HPDE6-E6E7 (cell line): Measurements from ENCODE around the gene FBXO44.
A peak's percentile ranks its signal among the peaks of the same experiment; 100 is the strongest.

ENCODE experiments used
- DNase-seq: peaks from one replicate; pipeline ENCODE4 v3.0.0; 2011; ENCODE audit warnings: missing footprints; ENCODE audit errors: extremely low spot score

FBXO44 gene

DNA sequence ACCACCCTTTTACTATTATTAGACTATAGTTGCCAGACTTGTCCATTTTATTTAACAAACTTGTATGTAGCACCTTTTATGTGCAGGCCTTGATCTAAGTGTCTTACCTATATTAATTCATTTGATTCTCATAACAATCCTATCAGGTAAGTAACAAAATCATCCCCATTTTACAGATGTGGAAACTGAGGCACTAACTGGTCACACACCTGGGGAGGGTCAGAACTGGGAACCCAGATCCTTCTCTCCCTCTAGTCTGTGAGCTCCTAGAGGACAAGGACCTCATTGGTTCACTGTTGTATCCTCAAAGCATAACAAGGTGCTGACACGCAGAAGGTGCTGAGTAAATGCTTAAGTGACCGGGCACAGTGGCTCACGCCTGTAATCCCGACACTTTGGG, 15.3 kb upstream of the FBXO44 start:
- DNase-seq, result no peak

DNA sequence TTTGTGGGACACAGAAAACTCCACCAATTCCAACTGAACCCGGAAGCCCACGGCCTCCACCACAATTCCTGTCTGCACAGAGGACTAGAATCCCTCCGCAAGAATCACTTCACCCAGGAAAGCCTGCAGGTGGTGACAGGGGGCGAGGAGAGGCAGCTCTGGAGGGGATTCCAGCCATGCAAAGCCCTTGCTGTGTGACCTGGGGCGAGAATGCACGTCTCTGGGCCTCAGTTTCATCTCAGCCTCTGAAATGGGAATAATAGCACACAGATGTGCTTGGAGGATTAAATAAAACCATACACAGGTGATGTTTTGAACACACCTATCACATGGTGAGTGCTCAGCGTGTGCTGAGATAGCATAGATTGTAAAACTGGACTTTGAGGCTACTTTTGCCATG, 14.6 kb upstream of the FBXO44 start:
- no peak for DNase-seq

GRCh38 chr1:11640944-11641343, 13.7 kb upstream of the FBXO44 start:
- no peak for DNase-seq

GRCh38 chr1:11641776-11642305, 12.8 kb upstream of the FBXO44 start:
- DNase-seq, result no peak

DNA sequence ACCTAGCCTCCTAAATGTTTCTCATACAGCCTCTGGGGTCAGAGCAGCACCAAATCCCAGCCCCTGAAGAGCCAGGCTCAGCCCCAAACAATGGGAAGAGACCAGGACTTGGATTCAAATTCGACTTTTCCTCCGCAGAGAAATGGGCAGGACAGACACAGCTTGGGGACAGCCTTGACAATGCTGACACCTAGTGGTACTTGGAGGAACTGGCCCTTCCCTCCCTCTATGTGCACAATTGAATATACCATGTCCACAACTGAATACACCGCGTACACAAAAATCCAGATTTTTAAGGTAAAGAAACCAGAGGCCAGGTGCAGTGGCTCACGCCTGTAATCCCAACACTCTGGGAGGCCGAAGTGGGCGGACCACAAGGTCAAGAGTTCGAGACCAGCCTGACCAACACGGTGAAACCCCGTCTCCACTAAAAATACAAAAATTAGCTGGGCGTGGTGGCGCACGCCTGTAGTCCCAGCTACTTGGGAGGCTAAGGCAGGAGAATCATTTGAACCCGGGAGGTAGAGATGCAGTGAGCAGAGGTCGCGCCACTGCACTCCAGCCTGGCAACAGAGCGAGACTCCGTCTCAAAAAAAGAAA, 12.2 kb upstream of the FBXO44 start:
- DNase-seq, result peak; percentile 63

- DNase-seq, result no peak
These were observed 10.9 kb upstream of the FBXO44 start for GRCh38 chr1:11643782-11644181.

GRCh38 chr1:11645270-11645669, 9.4 kb upstream of the FBXO44 start:
- no peak for DNase-seq

GRCh38 chr1:11645670-11646265, 8.9 kb upstream of the FBXO44 start:
- no peak for DNase-seq

DNA sequence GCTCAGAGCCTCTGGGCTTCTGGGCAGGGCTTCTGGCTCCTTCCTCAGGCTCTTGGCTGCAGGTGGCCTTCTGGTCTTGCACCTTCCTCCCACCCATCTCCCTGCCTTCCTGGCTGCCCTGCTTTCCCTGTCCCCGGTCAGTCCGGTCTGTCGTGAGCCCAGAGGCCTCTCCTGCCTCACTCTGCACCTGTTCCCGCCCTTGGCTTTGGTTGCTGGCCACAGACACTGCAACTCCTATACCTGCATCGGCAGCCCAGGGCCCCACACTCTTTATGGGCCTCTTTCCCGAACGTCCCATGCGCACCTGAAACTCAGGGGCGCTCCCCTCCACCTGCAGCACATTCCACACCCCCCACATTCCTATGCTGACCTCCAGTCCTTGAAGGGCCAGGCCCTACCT, 8.4 kb upstream of the FBXO44 start:
- DNase-seq, result no peak

- DNase-seq, result no peak
These were observed 7.3 kb upstream of the FBXO44 start for GRCh38 chr1:11647333-11647732.

GRCh38 chr1:11648039-11648438, 6.6 kb upstream of the FBXO44 start:
- no peak for DNase-seq

DNA sequence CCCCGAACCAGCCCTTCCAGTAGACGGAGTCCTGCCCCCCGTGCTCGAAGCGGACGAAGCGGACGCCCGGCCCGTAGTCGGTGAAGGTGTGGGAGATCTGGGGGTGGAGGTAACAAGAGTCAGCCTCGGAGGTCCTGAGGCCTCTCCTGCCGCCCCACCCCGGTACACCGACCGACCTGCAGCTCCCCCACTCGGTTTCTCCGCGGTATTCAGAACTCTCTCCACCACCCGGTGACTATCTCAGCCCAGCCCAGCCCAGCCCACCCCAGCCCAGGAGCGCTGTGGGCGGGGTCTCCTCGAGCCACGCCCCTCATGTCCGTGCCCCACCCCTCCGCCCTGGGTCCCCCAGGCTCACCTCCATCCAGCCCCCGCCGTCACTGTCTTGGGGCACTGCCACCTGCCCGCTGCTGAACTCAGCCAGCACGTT, 5.9 kb upstream of the FBXO44 start:
- no peak for DNase-seq

DNA sequence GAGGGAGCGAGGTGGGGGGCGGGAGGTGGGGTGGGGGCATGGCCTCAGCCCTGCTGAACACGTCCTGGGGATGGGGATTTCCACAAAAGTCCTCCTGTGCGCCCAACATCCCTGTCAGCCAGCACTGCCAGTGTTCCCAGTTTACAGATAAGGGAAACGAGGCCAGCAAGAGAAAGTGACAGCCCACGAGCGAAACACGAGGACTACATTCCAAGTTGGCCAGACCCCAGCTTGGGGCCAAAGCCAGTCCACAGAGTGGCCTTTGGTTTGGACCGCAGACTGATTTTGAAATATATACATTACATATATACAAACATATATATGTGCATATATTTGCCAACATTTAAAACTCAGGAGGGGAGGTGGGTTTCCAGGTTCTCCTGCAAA, 5.4 kb upstream of the FBXO44 start:
- DNase-seq, result no peak

DNA sequence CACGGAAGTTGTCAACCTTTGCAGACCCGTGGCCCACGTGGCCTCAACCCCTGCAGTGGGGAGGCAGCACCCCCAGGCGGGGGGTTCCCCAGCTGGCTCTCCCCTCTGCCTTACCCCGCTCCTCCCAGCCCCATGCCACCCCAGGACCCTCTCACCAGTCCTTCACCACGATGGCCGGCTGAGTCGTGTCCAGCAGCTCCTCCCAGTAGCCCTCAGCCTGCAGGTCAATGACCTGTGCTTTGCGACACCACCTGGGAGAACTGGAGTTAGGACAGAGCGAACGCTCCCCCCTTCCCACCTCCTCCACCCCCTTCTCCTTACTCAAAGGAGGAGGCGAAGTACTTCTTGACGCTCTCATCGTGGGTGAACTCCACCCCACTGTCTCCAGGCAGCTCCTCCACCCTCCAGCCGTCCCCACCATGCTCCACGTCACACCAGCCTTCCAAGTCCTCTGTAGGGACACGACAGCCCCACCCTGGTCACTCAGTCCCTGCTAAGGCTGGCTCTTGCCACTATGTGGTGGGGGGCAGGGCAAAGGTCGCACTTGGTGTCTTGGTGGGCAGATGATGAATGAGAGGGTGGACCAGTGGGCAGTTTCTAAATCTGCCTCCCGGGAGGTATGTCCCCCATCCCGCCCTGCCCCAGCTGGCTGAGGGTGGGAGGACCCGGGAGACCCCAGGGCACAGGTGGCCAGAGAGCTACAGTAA, 4.9 kb upstream of the FBXO44 start:
- DNase-seq, result no peak

DNA sequence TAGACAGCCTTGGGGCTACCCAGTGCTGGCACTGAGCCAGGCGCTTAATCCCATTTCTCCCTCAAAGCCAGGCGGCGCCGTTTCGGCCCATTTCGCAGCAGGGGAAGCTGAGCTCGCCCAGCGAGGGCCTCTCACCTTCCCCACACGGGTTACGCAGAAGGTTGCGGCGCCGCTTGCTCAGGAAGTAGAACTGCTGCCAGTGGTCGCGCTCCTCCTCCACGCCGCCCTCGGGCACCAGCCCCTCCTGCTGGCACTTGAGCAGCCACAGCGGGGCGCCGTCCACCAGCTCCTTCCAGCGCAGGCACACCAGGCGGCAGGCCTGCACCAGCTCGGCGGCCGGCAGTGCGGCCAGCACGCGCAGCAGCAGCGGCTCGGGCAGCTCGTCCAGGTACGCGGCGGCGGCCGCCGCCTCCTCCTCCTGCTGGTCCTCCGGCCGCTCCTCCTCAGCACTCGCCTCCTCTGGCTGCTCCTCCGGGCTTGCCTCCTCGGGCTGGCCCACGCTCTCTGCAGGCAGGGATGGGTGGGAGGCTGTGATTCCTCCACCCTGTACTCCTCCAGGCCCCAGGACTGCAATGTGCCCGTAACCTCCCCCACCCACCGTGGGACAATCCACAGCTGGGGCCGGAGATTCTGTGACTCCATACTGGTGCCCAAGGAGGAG, 4.2 kb upstream of the FBXO44 start:
- DNase-seq, result no peak

- DNase-seq, result no peak
These were observed 3.7 kb upstream of the FBXO44 start for GRCh38 chr1:11651017-11651416.

DNA sequence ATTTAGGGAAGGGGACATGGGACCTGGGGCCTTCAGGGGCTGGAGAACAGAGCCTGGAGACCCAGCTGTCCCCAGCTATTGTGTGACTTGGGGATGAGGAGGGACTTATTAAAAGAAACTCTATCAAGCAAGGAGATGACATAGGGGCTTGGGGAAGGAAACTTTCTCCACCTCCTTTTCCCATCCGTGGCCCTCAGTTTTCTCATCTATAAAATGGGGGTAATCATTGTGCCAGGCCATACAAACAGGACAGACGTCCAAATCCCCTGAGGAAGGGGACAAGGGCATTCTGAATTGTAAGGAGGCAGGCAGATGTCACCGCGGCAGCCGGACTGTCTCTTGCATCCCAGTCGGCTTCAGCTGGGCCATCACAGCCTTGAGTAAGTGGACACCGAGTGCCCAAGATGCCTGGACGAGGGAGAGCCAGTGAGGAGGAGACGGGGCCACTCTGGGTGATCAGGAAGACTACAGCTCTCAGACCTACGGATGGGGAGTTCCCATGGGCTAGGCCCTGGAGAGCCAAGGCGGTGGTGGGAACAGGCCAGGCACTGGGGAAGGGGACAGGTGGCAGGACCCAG, 2.4 kb upstream of the FBXO44 start:
- no peak for DNase-seq

DNA sequence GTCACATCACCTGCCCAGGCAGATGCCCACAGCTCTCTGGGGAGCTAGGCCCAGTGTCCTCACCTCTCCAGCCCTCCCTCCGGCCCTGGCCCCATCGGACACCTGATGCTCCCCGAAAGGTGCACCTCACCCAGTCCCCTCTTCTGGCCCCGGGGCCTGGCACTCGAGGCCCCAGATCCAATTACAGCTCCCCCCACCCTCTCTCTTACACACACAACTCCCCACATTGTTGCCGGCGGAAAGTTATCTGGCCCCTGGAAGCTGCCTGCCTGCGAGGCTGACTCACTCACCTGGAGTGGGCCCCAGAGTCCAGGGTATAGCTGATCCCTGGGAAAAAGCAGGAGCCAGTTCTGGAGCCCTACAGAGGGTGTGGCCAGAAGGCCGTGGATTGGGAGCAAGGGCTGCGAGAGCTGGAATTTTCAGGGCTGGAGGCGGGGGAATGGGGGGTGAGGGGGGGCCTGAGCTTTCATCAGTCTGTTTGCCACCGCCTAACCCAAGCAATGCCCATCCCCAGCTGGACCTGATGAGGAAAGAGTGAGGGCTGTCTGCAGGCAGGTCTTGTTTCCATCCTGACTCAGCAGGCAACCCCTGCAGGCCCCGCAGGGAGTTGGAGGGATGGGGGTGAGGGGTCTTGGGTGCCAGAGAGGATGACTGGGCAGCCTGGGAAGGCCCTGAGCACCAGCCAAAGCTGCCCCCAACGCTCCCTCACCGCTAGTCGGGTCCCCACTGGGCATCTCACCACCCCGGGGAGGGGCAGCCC, 1.4 kb upstream of the FBXO44 start:
- peak; percentile 82 for DNase-seq

GRCh38 chr1:11653861-11654136, 878 bp upstream of the FBXO44 start:
- no peak for DNase-seq

GRCh38 chr1:11654939-11655808, 497 bp downstream of the FBXO44 start:
- no peak for DNase-seq

- DNase-seq, result no peak
These were observed 3.0 kb downstream of the FBXO44 start for GRCh38 chr1:11657654-11658053.
